ENCODE data around the gene IFNA17. TPM values are rescaled to one million over a fixed set of nuclear protein-coding genes. Genes with fewer than 3 reads are reported as not detected.
"Not testable (repeated sequence)": the region's sequence is repeated elsewhere in the genome, so short reads cannot be mapped to it uniquely, and the experiment has no call there.

IFNA17 gene
- total RNA-seq, 6 experiments from 2014 or later: not detected

DNA sequence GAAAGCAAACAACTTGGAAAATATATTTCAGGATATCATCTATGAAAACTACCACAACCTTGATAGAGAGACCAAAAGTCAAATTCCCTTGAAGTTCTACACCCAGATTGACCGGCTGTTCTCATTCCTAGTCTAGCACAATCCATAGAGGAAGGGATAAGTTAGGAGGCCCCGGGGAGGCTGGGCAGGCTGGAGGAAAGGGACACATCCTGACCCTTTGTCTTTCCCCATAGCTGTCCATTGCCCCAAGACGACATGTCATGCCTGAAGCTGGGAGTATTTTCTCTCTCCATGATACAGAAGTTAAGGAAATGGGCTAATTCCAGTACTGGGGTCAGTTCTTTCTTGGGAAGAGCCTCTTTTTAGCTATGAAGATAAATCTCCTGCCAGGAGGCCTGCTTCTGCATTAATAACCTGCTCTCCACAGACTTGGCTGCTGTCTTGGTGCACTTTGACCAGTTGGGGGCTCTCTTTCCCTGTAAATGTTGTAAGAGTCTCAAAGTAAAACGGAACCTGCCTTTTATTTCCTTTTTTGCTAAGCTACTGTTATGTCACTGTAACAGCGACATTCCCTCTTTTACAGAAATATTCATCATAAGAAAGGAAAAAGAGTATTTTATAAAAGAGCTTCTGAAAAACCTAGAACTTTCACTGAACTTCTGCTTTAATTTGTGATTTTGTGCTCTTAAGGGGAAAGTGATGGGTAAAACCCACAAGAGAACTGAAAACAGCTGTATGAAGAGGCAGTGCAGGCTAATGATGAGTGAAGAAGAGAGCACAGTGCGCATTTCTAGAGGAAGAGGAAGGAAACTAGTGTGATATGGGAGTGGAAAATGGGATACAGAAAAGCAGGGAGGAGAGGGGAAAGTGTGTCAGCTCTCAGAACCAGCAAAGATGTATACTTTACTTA lies 32.9 kb downstream of the IFNA17 start:
- H3K4me1 Mint-ChIP-seq (ENCODE audit: low read depth); H3K27ac Mint-ChIP-seq; H3K9me3 Mint-ChIP-seq; H3K36me3 Mint-ChIP-seq (ENCODE audit: low read depth): not testable (repeated sequence)
- H3K27me3 Mint-ChIP-seq (ENCODE audit: insufficient read depth): peaks cover 25% of the 10 kb centered on the region
- TF ChIP-seq, protein P1, sequence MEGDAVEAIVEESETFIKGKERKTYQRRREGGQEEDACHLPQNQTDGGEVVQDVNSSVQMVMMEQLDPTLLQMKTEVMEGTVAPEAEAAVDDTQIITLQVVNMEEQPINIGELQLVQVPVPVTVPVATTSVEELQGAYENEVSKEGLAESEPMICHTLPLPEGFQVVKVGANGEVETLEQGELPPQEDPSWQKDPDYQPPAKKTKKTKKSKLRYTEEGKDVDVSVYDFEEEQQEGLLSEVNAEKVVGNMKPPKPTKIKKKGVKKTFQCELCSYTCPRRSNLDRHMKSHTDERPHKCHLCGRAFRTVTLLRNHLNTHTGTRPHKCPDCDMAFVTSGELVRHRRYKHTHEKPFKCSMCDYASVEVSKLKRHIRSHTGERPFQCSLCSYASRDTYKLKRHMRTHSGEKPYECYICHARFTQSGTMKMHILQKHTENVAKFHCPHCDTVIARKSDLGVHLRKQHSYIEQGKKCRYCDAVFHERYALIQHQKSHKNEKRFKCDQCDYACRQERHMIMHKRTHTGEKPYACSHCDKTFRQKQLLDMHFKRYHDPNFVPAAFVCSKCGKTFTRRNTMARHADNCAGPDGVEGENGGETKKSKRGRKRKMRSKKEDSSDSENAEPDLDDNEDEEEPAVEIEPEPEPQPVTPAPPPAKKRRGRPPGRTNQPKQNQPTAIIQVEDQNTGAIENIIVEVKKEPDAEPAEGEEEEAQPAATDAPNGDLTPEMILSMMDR (IDR thresholded peaks at IDR 0.05): peak; percentile 74
- DNase-seq: peak; percentile 49
- peak overlapping the region; percentile 44 for H3K4me3 Mint-ChIP-seq

DNA sequence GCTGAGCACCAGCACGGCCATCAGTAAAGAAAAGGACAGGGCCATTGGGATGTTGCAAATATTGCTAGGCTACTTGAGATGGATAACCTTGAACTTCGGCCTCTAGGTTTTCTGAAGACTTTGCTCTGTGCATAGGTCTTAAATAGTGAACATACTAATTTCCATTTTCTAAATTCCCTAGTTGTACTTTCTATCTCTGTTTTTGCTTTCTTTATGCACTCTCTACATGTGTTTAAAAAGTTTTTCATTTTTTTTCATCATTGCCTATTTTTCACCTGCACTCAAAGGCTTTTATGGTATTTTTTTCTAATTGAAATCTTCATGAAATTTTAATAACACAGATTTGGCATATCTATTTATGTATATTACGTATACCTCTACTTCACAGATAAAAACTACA lies 40.5 kb downstream of the IFNA17 start, which contains the start of gene IFNA4:
Gene IFNA4, minus strand, starts transcription at position 101 of the 400 bp plus-strand sequence. Its CDS starts 56 bp downstream, at position 45.
- H3K4me3 Mint-ChIP-seq; H3K9me3 Mint-ChIP-seq; H3K4me1 Mint-ChIP-seq (ENCODE audit: low read depth); H3K36me3 Mint-ChIP-seq (ENCODE audit: low read depth); DNase-seq; H3K27ac Mint-ChIP-seq: not testable (repeated sequence)
- peaks cover 20% of the 10 kb centered on the region for H3K27me3 Mint-ChIP-seq (ENCODE audit: insufficient read depth)

DNA sequence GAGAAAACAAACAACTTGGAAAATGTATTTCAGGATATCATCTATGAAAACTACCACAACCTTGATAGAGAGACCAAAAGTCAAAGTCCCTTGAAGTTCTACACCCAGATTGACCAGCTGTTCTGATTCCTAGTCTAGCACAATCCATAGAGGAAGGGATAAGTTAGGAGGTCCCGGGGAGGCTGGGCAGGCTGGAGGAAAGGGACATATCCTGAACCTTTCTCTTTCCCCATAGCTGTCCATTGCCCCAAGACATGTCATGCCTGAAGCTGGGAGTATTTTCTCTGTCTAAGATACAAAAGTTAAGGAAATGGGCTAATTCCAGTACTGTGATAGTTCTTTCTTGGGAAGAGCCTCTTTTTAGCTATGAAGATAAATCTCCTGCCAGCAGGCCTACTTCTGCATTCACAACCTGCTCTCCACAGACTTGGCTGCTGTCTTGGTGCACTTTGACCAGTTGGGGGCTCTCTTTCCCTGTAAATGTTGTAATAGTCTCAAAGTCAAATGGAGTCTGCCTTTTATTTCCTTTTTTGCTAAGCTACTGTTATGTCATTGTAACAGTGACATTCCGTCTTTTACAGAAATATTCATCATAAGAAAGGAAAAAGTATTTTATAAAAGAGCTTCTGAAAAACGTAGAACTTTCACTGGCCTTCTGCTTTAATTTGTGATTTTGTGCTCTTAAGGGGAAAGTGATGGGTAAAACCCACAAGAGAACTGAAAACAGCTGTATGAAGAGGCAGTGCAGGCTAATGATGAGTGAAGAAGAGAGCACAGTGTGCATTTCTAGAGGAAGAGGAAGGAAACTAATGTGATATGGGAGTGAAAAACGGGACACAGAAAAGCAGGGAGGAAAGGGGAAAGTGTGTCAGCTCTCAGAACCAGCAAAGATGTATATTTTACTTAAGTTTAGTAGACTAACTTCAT lies 44.9 kb downstream of the IFNA17 start:
- H3K27me3 Mint-ChIP-seq (ENCODE audit: insufficient read depth): peaks cover 26% of the 10 kb centered on the region
- peak; percentile 46 for DNase-seq
- TF ChIP-seq, protein P1 (IDR thresholded peaks at IDR 0.05): peak; percentile 75
- H3K27ac Mint-ChIP-seq; H3K4me1 Mint-ChIP-seq (ENCODE audit: low read depth); H3K4me3 Mint-ChIP-seq; H3K9me3 Mint-ChIP-seq; H3K36me3 Mint-ChIP-seq (ENCODE audit: low read depth): not testable (repeated sequence)

Other genes starting within 250 kb of the IFNA17 start
- 1 to 10 TPM; 3.0 to 5.3 (median 3.8) TPM for gene HACD4, start 196.6 kb downstream of the IFNA17 start, total RNA-seq (2021; fragmentation: NEBNext Ultra II Directional; extraction: Animal tissue kit (Norgen Biotek cat#: 25700))
- gene IFNB1, start 150.3 kb downstream of the IFNA17 start, total RNA-seq (2021; fragmentation: NEBNext Ultra II Directional; extraction: Animal tissue kit (Norgen Biotek cat#: 25700)): not detected
- gene IFNW1, start 86.4 kb downstream of the IFNA17 start, total RNA-seq (2021; fragmentation: NEBNext Ultra II Directional; extraction: Animal tissue kit (Norgen Biotek cat#: 25700)): not detected
- gene IFNA21, start 61.6 kb downstream of the IFNA17 start, total RNA-seq (2021; fragmentation: NEBNext Ultra II Directional; extraction: Animal tissue kit (Norgen Biotek cat#: 25700)): not detected
- not detected for gene IFNA4, start 40.6 kb downstream of the IFNA17 start, total RNA-seq (2021; fragmentation: NEBNext Ultra II Directional; extraction: Animal tissue kit (Norgen Biotek cat#: 25700))
- not detected for gene IFNA7, start 26.0 kb downstream of the IFNA17 start, total RNA-seq (2021; fragmentation: NEBNext Ultra II Directional; extraction: Animal tissue kit (Norgen Biotek cat#: 25700))
- gene IFNA10, start 21.1 kb downstream of the IFNA17 start, total RNA-seq (2021; fragmentation: NEBNext Ultra II Directional; extraction: Animal tissue kit (Norgen Biotek cat#: 25700)): not detected
- not detected for gene IFNA16, start 10.9 kb downstream of the IFNA17 start, total RNA-seq (2021; fragmentation: NEBNext Ultra II Directional; extraction: Animal tissue kit (Norgen Biotek cat#: 25700))
- gene IFNA14, start 11.8 kb upstream of the IFNA17 start, total RNA-seq (2021; fragmentation: NEBNext Ultra II Directional; extraction: Animal tissue kit (Norgen Biotek cat#: 25700)): not detected
- not detected for gene IFNA5, start 77.1 kb upstream of the IFNA17 start, total RNA-seq (2021; fragmentation: NEBNext Ultra II Directional; extraction: Animal tissue kit (Norgen Biotek cat#: 25700))
- gene KLHL9, start 107.2 kb upstream of the IFNA17 start, total RNA-seq (2021; fragmentation: NEBNext Ultra II Directional; extraction: Animal tissue kit (Norgen Biotek cat#: 25700)): 10 to 100 TPM; 25.7 to 32.2 (median 29.9) TPM
- not detected for gene IFNA6, start 122.7 kb upstream of the IFNA17 start, total RNA-seq (2021; fragmentation: NEBNext Ultra II Directional; extraction: Animal tissue kit (Norgen Biotek cat#: 25700))
- not detected for gene IFNA13, start 139.8 kb upstream of the IFNA17 start, total RNA-seq (2021; fragmentation: NEBNext Ultra II Directional; extraction: Animal tissue kit (Norgen Biotek cat#: 25700))
- gene IFNA2, start 157.2 kb upstream of the IFNA17 start, total RNA-seq (2021; fragmentation: NEBNext Ultra II Directional; extraction: Animal tissue kit (Norgen Biotek cat#: 25700)): not detected
- gene IFNA8, start 180.9 kb upstream of the IFNA17 start, total RNA-seq (2021; fragmentation: NEBNext Ultra II Directional; extraction: Animal tissue kit (Norgen Biotek cat#: 25700)): not detected
- not detected for gene IFNA1, start 212.2 kb upstream of the IFNA17 start, total RNA-seq (2021; fragmentation: NEBNext Ultra II Directional; extraction: Animal tissue kit (Norgen Biotek cat#: 25700))